Colonic mucosa (tissue), 4 donors: ENCODE results near the gene OTUD7B. TPM values are rescaled to one million over a fixed set of nuclear protein-coding genes. Genes with fewer than 3 reads are reported as not detected.
A peak's percentile ranks its signal among the peaks of the same experiment; 100 is the strongest.

ENCODE experiments used
- DNase-seq: peaks from one replicate; pipeline ENCODE4 v3.0.0-alpha.2; 2020
- H3K27ac ChIP-seq: fragments of 200-600 bp; one replicate; pipeline ENCODE4 v1.8.0; 2021
- H3K27me3 ChIP-seq: fragments of 200-600 bp; one replicate; pipeline ENCODE4 v1.8.0; 2021
- H3K36me3 ChIP-seq: fragments of 200-600 bp; one replicate; pipeline ENCODE4 v1.8.0; 2021
- H3K4me1 ChIP-seq: fragments of 200-600 bp; one replicate; pipeline ENCODE4 v1.8.0; 2021; ENCODE audit warnings: mild to moderate bottlenecking
- H3K4me3 ChIP-seq: fragments of 200-600 bp; one replicate; pipeline ENCODE4 v1.8.0; 2021
- H3K9ac ChIP-seq, 2 donors: one replicate each; pipeline ENCODE4 v1.7.0; 2013; ENCODE audit warnings: control low read depth in 2 of 2, low read depth in 2 of 2, low read length in 2 of 2
- H3K9me3 ChIP-seq: fragments of 200-600 bp; one replicate; pipeline ENCODE4 v1.8.0; 2021
- CTCF ChIP-seq: fragments of 200-600 bp; IDR thresholded peaks from one replicate; pipeline ENCODE4 v1.8.0; 2022; ENCODE audit warnings: antibody characterized with exemption, mild to moderate bottlenecking
- intact Hi-C: fragments of 100-400 bp; cut with DNase I; formaldehyde crosslinking; loops from one replicate; pipeline ENCODE4 v1.14.1; 2022
- total RNA-seq, 2 donors: library from RNA; stranded (reverse); fragmentation: NEBNext Ultra II Directional in 1 of 2; extraction: Animal tissue kit (Norgen Biotek cat#: 25700) in 1 of 2; gene quantifications; one replicate each; pipeline ENCODE4 v1.2.1, GENCODE V29; 2021
- donor health status: healthy.
- donor health status: DM: no; HTN: no; CAD: no.
- donor health status: DM: no; HTN: no; CAD: no.

The OTUD7B gene
- total RNA-seq, 2 donors from 2014 or later = 33.7 to 38.7 TPM

- Histone ChIP-seq H3K4me1 (no peaks in the 10 kb centered on the region), H3K4me3 (no peak overlapping the region), H3K36me3 (no peaks in the 10 kb centered on the region), H3K9me3 (no peaks in the 10 kb centered on the region), H3K27me3 (no peaks in the 10 kb centered on the region), H3K9ac (no peak overlapping the region), H3K27ac (peak overlapping the region; percentile 60)
- DNase-seq = peak; percentile 74
- intact Hi-C loops = no loop called here
- TF ChIP-seq CTCF = no peak
Observed at GRCh38 chr1:150021191-150021694, 10.7 kb upstream of the OTUD7B start.

- intact Hi-C loops = no loop called here
- H3K27me3 ChIP-seq = no peaks in the 10 kb centered on the region
- no peak overlapping the region for H3K4me3 ChIP-seq
- no peaks in the 10 kb centered on the region for H3K36me3 ChIP-seq
- H3K9ac ChIP-seq = no peak overlapping the region
- peak overlapping the region; percentile 60 for H3K27ac ChIP-seq
- no peaks in the 10 kb centered on the region for H3K4me1 ChIP-seq
- no peaks in the 10 kb centered on the region for H3K9me3 ChIP-seq
- DNase-seq = no peak
- TF ChIP-seq CTCF = no peak
Observed at GRCh38 chr1:150020711-150021110, 10.2 kb upstream of the OTUD7B start.

- Histone ChIP-seq H3K4me1 (no peaks in the 10 kb centered on the region), H3K36me3 (no peaks in the 10 kb centered on the region), H3K27ac (no peak overlapping the region), H3K27me3 (no peaks in the 10 kb centered on the region), H3K9ac (no peak overlapping the region), H3K9me3 (no peaks in the 10 kb centered on the region), H3K4me3 (no peak overlapping the region)
- TF ChIP-seq CTCF = no peak
- intact Hi-C loops = no loop called here
- DNase-seq = no peak
Observed at GRCh38 chr1:150018165-150018564, 7.6 kb upstream of the OTUD7B start.

GRCh38 chr1:150017206-150017750, 6.8 kb upstream of the OTUD7B start:
- Histone ChIP-seq H3K9ac (no peak overlapping the region), H3K36me3 (no peaks in the 10 kb centered on the region), H3K27me3 (no peaks in the 10 kb centered on the region), H3K27ac (no peak overlapping the region), H3K9me3 (no peaks in the 10 kb centered on the region), H3K4me3 (no peak overlapping the region), H3K4me1 (no peaks in the 10 kb centered on the region)
- no peak for TF ChIP-seq CTCF
- peak; percentile 68 for DNase-seq
- intact Hi-C loops = no loop called here

GRCh38 chr1:150015651-150016131, 5.2 kb upstream of the OTUD7B start:
- no peak for TF ChIP-seq CTCF
- no peaks in the 10 kb centered on the region for H3K4me1 ChIP-seq
- H3K27ac ChIP-seq = no peak overlapping the region
- no peaks in the 10 kb centered on the region for H3K9me3 ChIP-seq
- no peaks in the 10 kb centered on the region for H3K36me3 ChIP-seq
- H3K9ac ChIP-seq = no peak overlapping the region
- no peak for DNase-seq
- H3K27me3 ChIP-seq = no peaks in the 10 kb centered on the region
- intact Hi-C loops = no loop called here
- H3K4me3 ChIP-seq = no peak overlapping the region
